ENCODE data around the gene EEF1AKMT3.

The EEF1AKMT3 gene

GRCh38 chr12:57750561-57751431 is 21.6 kb upstream of the EEF1AKMT3 start:
- no peak for DNase-seq (ENCODE audit: low read depth in 3 of 3)

GRCh38 chr12:57751432-57751787 is 21.0 kb upstream of the EEF1AKMT3 start:
- no peak for DNase-seq (ENCODE audit: low read depth in 3 of 3)

- DNase-seq (ENCODE audit: low read depth in 3 of 3), result peak; percentile 94 to 99 (median 97)
Observed at GRCh38 chr12:57751788-57752667, 20.4 kb upstream of the EEF1AKMT3 start, which contains the start of gene CDK4. Gene CDK4 (minus strand): TSS chr12:57752310. CDS start chr12:57751717, 593 bp downstream.

GRCh38 chr12:57752668-57753000 is 19.8 kb upstream of the EEF1AKMT3 start:
- no peak for DNase-seq (ENCODE audit: low read depth in 3 of 3)

GRCh38 chr12:57753756-57754337 is 18.6 kb upstream of the EEF1AKMT3 start:
- no peak for DNase-seq (ENCODE audit: low read depth in 3 of 3)

GRCh38 chr12:57754411-57755193 is 17.8 kb upstream of the EEF1AKMT3 start, which contains the start of gene MARCHF9:
Gene MARCHF9 (plus strand): TSS chr12:57755103. CDS start chr12:57755529, 426 bp downstream.
- peak in 2 of 3 experiments; percentile 68 to 90 for DNase-seq (ENCODE audit: low read depth in 3 of 3)

- no peak for DNase-seq (ENCODE audit: low read depth in 3 of 3)
Observed at GRCh38 chr12:57755194-57755453, 17.3 kb upstream of the EEF1AKMT3 start.

GRCh38 chr12:57755454-57756372 is 16.7 kb upstream of the EEF1AKMT3 start:
- DNase-seq (ENCODE audit: low read depth in 3 of 3), result no peak

- DNase-seq (ENCODE audit: low read depth in 3 of 3), result peak in 1 of 3 experiments; percentile 73
Observed at GRCh38 chr12:57756406-57757341, 15.7 kb upstream of the EEF1AKMT3 start.

- no peak for DNase-seq (ENCODE audit: low read depth in 3 of 3)
Observed at GRCh38 chr12:57757771-57758170, 14.6 kb upstream of the EEF1AKMT3 start.

- DNase-seq (ENCODE audit: low read depth in 3 of 3), result no peak
Observed at GRCh38 chr12:57758552-57759359, 13.7 kb upstream of the EEF1AKMT3 start.

- no peak for DNase-seq (ENCODE audit: low read depth in 3 of 3)
Observed at GRCh38 chr12:57759360-57759980, 12.9 kb upstream of the EEF1AKMT3 start.

GRCh38 chr12:57760347-57760982 is 11.9 kb upstream of the EEF1AKMT3 start:
- no peak for DNase-seq (ENCODE audit: low read depth in 3 of 3)

- no peak for DNase-seq (ENCODE audit: low read depth in 3 of 3)
Observed at GRCh38 chr12:57761391-57761998, 10.9 kb upstream of the EEF1AKMT3 start.

- no peak for DNase-seq (ENCODE audit: low read depth in 3 of 3)
Observed at GRCh38 chr12:57762463-57762862, 10.0 kb upstream of the EEF1AKMT3 start.

GRCh38 chr12:57763881-57764661 is 8.3 kb upstream of the EEF1AKMT3 start:
- DNase-seq (ENCODE audit: low read depth in 3 of 3), result no peak
